ENCODE results near the gene WWC2.

DNA sequence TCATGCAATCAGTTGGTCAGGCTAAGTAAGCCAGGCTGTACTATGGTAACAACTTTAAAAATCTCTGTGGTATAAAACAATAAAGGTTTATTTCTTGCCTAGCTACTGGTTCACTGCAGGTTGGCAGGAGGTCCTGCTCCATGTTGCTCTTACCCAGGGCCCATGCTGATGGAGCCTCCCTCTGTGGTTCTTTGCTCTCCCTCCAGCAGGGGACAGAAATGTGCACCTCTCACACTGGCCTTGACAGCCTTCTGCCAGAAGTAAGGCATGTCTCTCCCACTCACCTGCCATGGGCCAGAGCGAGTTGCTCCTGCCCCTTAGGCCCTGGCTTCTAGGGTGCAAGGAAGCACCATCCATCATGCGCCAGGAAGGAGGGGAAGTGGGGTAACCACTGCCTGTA lies 189.9 kb downstream of the WWC2 start:
- TF ChIP-seq, protein P1, sequence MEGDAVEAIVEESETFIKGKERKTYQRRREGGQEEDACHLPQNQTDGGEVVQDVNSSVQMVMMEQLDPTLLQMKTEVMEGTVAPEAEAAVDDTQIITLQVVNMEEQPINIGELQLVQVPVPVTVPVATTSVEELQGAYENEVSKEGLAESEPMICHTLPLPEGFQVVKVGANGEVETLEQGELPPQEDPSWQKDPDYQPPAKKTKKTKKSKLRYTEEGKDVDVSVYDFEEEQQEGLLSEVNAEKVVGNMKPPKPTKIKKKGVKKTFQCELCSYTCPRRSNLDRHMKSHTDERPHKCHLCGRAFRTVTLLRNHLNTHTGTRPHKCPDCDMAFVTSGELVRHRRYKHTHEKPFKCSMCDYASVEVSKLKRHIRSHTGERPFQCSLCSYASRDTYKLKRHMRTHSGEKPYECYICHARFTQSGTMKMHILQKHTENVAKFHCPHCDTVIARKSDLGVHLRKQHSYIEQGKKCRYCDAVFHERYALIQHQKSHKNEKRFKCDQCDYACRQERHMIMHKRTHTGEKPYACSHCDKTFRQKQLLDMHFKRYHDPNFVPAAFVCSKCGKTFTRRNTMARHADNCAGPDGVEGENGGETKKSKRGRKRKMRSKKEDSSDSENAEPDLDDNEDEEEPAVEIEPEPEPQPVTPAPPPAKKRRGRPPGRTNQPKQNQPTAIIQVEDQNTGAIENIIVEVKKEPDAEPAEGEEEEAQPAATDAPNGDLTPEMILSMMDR (IDR thresholded peaks at IDR 0.05; ENCODE audit: insufficient read depth, low read length, poor library complexity, severe bottlenecking): no peak
- no peak for TF ChIP-seq EZH2phosphoT487 (conservative IDR thresholded peaks at IDR 0.05; ENCODE audit: low read length)
